Measurements from ENCODE around the gene TOMM34.

TOMM34 gene

DNA sequence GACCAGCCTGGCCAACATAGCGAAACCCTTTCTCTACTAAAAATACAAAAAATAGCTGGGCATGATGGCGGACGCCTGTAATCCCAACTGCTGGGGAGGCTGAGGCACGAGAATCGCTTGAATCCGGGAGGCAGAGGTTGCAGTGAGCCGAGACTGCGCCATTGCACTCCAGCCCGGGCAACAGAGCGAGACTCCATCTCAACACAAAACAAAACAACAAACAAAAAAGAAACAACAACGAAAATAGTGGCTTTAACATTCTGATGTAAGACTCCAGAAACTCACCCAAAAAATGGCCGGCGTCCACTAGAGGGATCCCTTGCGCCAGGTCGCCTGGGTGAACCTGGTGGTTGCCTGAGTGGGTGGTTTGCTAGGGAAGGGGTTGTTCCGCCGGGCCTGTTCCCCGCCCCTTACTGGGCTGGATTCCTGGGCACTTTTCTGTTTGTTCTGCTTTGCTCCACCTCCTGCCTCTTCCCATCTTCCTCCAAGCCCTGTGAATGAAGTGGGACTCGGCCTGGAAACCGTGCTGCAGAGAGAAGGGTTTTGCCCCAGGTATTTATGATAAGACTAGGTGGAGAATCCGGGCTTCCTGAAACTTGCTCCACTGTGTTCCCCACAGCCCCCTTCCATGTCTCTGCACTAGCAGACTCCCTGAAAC is 48.8 kb downstream of the TOMM34 start:
- Histone ChIP-seq H3K4me1 (ENCODE audit: insufficient read depth, low read length, poor library complexity, severe bottlenecking) (peaks cover 17% of the 10 kb centered on the region), H3K36me3 (ENCODE audit: insufficient read depth, low read length) (peaks cover 25% of the 10 kb centered on the region), H3K4me3 (ENCODE audit: low read length, poor library complexity, severe bottlenecking) (no peak overlapping the region), H3K4me2 (ENCODE audit: low read depth, low read length, poor library complexity, severe bottlenecking) (peak overlapping the region; percentile 50), H3K27me3 (ENCODE audit: insufficient read depth, low read length, poor library complexity, severe bottlenecking) (no peaks in the 10 kb centered on the region), H3K79me2 (ENCODE audit: insufficient read depth, low read length) (no peaks in the 10 kb centered on the region), H4K20me1 (ENCODE audit: insufficient read depth, low read length, poor library complexity, severe bottlenecking) (no peaks in the 10 kb centered on the region), H3K9me3 (ENCODE audit: insufficient read depth, low read depth, low read length) (no peaks in the 10 kb centered on the region), H3K9me2 (replicated peaks; ENCODE audit: low read depth, low read length) (no peaks in the 10 kb centered on the region), H2AFZ (ENCODE audit: low read length) (no peak overlapping the region), H3K9ac (ENCODE audit: low read depth, low read length, poor library complexity, severe bottlenecking) (no peak overlapping the region), H3F3A (ENCODE audit: low read depth) (no peaks in the 10 kb centered on the region)
- TF ChIP-seq EZH2phosphoT487 (IDR thresholded peaks at IDR 0.05; ENCODE audit: borderline replicate concordance), result no peak
- TF ChIP-seq, protein P1, sequence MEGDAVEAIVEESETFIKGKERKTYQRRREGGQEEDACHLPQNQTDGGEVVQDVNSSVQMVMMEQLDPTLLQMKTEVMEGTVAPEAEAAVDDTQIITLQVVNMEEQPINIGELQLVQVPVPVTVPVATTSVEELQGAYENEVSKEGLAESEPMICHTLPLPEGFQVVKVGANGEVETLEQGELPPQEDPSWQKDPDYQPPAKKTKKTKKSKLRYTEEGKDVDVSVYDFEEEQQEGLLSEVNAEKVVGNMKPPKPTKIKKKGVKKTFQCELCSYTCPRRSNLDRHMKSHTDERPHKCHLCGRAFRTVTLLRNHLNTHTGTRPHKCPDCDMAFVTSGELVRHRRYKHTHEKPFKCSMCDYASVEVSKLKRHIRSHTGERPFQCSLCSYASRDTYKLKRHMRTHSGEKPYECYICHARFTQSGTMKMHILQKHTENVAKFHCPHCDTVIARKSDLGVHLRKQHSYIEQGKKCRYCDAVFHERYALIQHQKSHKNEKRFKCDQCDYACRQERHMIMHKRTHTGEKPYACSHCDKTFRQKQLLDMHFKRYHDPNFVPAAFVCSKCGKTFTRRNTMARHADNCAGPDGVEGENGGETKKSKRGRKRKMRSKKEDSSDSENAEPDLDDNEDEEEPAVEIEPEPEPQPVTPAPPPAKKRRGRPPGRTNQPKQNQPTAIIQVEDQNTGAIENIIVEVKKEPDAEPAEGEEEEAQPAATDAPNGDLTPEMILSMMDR (conservative IDR thresholded peaks at IDR 0.05; ENCODE audit: low read length), result peak; percentile 70

- peak overlapping the region; percentile 97 for H3K4me2 ChIP-seq (ENCODE audit: low read depth, low read length, poor library complexity, severe bottlenecking)
- no peaks in the 10 kb centered on the region for H3F3A ChIP-seq (ENCODE audit: low read depth)
- H2AFZ ChIP-seq (ENCODE audit: low read length), result peak overlapping the region; percentile 84
- H3K27me3 ChIP-seq (ENCODE audit: insufficient read depth, low read length, poor library complexity, severe bottlenecking), result no peaks in the 10 kb centered on the region
- no peaks in the 10 kb centered on the region for H3K9me3 ChIP-seq (ENCODE audit: insufficient read depth, low read depth, low read length)
- peak overlapping the region; percentile 86 for H3K4me3 ChIP-seq (ENCODE audit: low read length, poor library complexity, severe bottlenecking)
- peaks cover 17% of the 10 kb centered on the region for H3K4me1 ChIP-seq (ENCODE audit: insufficient read depth, low read length, poor library complexity, severe bottlenecking)
- no peak for TF ChIP-seq EZH2phosphoT487 (IDR thresholded peaks at IDR 0.05; ENCODE audit: borderline replicate concordance)
- TF ChIP-seq, protein P1 (conservative IDR thresholded peaks at IDR 0.05; ENCODE audit: low read length), result no peak
- no peaks in the 10 kb centered on the region for H3K79me2 ChIP-seq (ENCODE audit: insufficient read depth, low read length)
- H4K20me1 ChIP-seq (ENCODE audit: insufficient read depth, low read length, poor library complexity, severe bottlenecking), result no peaks in the 10 kb centered on the region
- peaks cover 31% of the 10 kb centered on the region for H3K36me3 ChIP-seq (ENCODE audit: insufficient read depth, low read length)
- peak overlapping the region; percentile 72 for H3K9ac ChIP-seq (ENCODE audit: low read depth, low read length, poor library complexity, severe bottlenecking)
- H3K9me2 ChIP-seq (replicated peaks; ENCODE audit: low read depth, low read length), result no peaks in the 10 kb centered on the region
These were observed 49.4 kb downstream of the TOMM34 start for GRCh38 chr20:44910690-44911262.

DNA sequence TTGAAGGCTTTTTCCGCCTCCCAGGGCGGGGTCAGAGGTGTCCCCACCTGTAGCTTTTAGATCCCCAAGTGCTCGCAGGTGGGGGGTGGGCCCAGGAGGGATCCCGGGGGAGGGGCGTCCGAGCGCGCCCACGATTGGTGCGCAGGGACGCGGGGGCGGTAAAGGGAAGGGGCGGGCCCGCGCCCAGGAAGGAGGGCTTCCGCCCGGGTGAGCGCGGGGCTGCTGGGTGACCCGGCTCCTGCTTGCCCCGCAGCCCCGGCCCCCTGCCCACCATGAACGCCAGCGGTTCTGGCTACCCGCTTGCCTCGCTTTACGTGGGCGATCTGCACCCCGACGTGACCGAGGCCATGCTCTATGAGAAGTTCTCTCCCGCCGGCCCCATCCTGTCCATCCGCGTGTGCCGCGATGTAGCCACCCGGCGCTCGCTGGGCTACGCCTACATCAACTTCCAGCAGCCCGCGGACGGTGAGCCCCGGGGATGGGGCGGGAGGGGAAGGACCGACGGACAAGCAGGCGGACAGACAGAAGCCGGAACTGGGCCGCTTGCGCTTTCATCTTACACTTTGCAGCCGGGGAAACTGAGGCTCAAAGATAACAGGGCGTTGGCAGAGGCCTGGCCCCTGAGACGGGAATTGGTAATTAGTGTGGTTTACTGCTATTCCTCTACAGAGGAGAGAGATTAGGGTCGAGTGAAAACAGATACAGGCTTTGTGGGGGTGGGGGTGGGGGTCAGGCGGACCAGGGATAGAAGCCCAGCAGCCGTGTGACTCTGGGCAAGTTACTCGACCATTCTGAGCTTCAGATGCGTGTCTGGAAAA is 50.1 kb downstream of the TOMM34 start, which contains the start of gene PABPC1L:
Gene PABPC1L, plus strand, starts transcription at position 189 of the 818 bp plus-strand sequence. Its CDS starts 84 bp downstream, at position 273.
- H3K4me1 ChIP-seq (ENCODE audit: insufficient read depth, low read length, poor library complexity, severe bottlenecking), result peaks cover 15% of the 10 kb centered on the region

More for the DNA sequence above, 50.1 kb downstream of the TOMM34 start, which contains the start of gene PABPC1L:
- Histone ChIP-seq H3K4me3 (ENCODE audit: low read length, poor library complexity, severe bottlenecking) (peak within 1 kb of the TSS; percentile 86), H3K4me2 (ENCODE audit: low read depth, low read length, poor library complexity, severe bottlenecking) (peak within 1 kb of the TSS; percentile 97), H3K9me3 (ENCODE audit: insufficient read depth, low read depth, low read length) (no peaks in the 10 kb centered on the region), H3K79me2 (ENCODE audit: insufficient read depth, low read length) (no peaks in the 10 kb centered on the region), H3K9me2 (replicated peaks; ENCODE audit: low read depth, low read length) (no peaks in the 10 kb centered on the region), H2AFZ (ENCODE audit: low read length) (peak within 1 kb of the TSS; percentile 84), H4K20me1 (ENCODE audit: insufficient read depth, low read length, poor library complexity, severe bottlenecking) (no peaks in the 10 kb centered on the region), H3F3A (ENCODE audit: low read depth) (no peaks in the 10 kb centered on the region), H3K36me3 (ENCODE audit: insufficient read depth, low read length) (peaks cover 38% of the 10 kb centered on the region), H3K27me3 (ENCODE audit: insufficient read depth, low read length, poor library complexity, severe bottlenecking) (no peaks in the 10 kb centered on the region), H3K9ac (ENCODE audit: low read depth, low read length, poor library complexity, severe bottlenecking) (peak within 1 kb of the TSS; percentile 72)
- no peak for TF ChIP-seq EZH2phosphoT487 (IDR thresholded peaks at IDR 0.05; ENCODE audit: borderline replicate concordance)
- TF ChIP-seq, protein P1 (conservative IDR thresholded peaks at IDR 0.05; ENCODE audit: low read length), result no peak

All from Loucy (cell line).